HUES64 (cell line): ENCODE data around the gene SHC3.

Experiments used
- H3K27ac ChIP-seq: 2 replicates; pipeline ENCODE4 v1.7.0; 2013; ENCODE audit warnings: low read depth, low read length, inconsistent platforms
- H3K27me3 ChIP-seq: 2 replicates; pipeline ENCODE4 v1.6.1; 2013; ENCODE audit warnings: mild to moderate bottlenecking, low read length; ENCODE audit not compliant: insufficient read depth
- H3K36me3 ChIP-seq: 2 replicates; pipeline ENCODE4 v1.6.1; 2013; ENCODE audit warnings: mild to moderate bottlenecking, low read length; ENCODE audit not compliant: insufficient read depth
- H3K4me1 ChIP-seq: 2 replicates; pipeline ENCODE4 v1.6.1; 2013; ENCODE audit warnings: mild to moderate bottlenecking, low read length, moderate library complexity; ENCODE audit not compliant: insufficient read depth
- H3K4me3 ChIP-seq: 2 replicates; pipeline ENCODE4 v1.5.1; 2013; ENCODE audit warnings: mild to moderate bottlenecking, low read length, moderate library complexity
- H3K9ac ChIP-seq: 2 replicates; pipeline ENCODE4 v1.6.1; 2013; ENCODE audit warnings: mild to moderate bottlenecking, low read depth, low read length
- H3K9me3 ChIP-seq: 2 replicates; pipeline ENCODE4 v1.6.1; 2013; ENCODE audit warnings: low read depth, low read length; ENCODE audit not compliant: insufficient read depth
- WGBS: fragments of 150-250, 120-280 bp; methylation state at CpG from one replicate; pipeline ENCODE4 v1.1.7; 2013; ENCODE audit warnings: missing lambda C conversion rate; 5-methylcytosine and 5-hydroxymethylcytosine counted together

SHC3 gene

DNA sequence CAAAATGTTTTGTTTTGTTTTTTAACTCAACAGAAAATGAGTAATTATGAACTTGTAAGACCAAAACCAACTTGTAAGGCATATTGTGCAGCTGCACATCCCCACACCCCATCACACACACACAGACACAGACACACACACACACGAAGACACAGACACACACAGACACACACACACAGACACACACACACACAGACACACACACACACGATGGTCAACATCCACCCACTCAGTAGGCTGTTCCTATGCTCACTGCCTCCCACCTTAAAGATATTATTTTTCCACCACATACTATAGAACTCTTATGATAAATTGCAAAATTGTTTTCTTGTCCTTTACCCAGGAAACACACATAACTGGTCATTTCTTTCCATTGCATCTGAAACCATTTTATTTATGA is 6.2 kb downstream of the SHC3 start:
- no peak overlapping the region for H3K9ac ChIP-seq
- H3K4me1 ChIP-seq, result peaks cover 18% of the 10 kb centered on the region
- peaks cover 29% of the 10 kb centered on the region for H3K27me3 ChIP-seq
- H3K36me3 ChIP-seq, result no peaks in the 10 kb centered on the region
- H3K9me3 ChIP-seq, result no peaks in the 10 kb centered on the region
- WGBS, result 79% methylated on average over 2 of the region's 2 CpGs
- H3K27ac ChIP-seq, result no peak overlapping the region
- no peak overlapping the region for H3K4me3 ChIP-seq

DNA sequence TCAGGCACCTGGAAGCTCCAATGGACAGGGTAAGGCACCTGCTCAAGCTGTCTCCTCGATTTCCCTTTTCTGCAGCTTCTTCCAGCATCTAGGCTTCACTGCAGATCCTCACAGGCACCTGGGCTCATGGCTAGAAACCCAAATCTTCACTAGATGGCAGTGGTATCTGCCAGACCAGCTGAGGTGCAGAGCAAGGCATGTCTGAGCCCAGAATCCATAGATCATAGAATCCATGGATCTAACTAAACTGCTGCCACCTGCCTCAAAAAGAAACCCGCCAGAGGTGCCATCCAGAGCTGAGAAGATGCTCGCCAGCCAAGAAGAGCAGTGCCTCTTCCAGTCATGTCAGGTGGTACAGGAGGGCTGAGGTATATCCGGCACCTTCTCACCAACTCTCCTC is 6.9 kb downstream of the SHC3 start:
- Histone ChIP-seq H3K9ac (no peak overlapping the region), H3K9me3 (no peaks in the 10 kb centered on the region), H3K36me3 (no peaks in the 10 kb centered on the region), H3K27ac (no peak overlapping the region), H3K4me1 (peaks cover 13% of the 10 kb centered on the region), H3K27me3 (peaks cover 22% of the 10 kb centered on the region), H3K4me3 (no peak overlapping the region)
- 92% methylated on average over 4 of the region's 4 CpGs for whole genome bisulfite sequencing

DNA sequence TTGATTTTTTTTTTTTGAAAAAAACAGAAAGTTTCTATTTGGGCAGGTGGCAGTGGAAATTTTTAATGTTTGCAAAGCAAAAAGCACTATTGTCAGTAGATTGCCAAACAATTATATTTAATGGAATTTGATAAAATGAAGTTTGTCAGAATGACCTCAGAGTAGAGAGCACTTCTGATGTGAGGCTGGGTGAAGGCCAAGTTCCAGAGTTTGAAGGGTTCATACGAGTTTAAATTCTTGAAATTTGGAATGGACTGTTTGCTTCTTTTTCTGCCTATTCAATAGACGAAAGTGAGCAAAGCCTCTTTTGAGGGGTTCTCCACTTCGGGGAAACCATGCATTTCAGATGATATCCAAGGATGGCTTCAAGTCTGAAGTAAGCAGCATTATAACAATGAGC is 7.4 kb downstream of the SHC3 start:
- Histone ChIP-seq H3K27me3 (peaks cover 17% of the 10 kb centered on the region), H3K4me3 (no peak overlapping the region), H3K27ac (no peak overlapping the region), H3K9me3 (no peaks in the 10 kb centered on the region), H3K4me1 (peaks cover 8% of the 10 kb centered on the region), H3K36me3 (no peaks in the 10 kb centered on the region), H3K9ac (no peak overlapping the region)
- WGBS, result 92% methylated on average over 3 of the region's 3 CpGs

GRCh38 chr9:89168901-89169813 is 9.5 kb downstream of the SHC3 start:
- Histone ChIP-seq H3K9me3 (no peaks in the 10 kb centered on the region), H3K9ac (no peak overlapping the region), H3K4me1 (no peaks in the 10 kb centered on the region), H3K36me3 (no peaks in the 10 kb centered on the region), H3K27ac (no peak overlapping the region), H3K4me3 (no peak overlapping the region), H3K27me3 (no peaks in the 10 kb centered on the region)
- 87% methylated on average over 9 of the region's 9 CpGs for WGBS

- Histone ChIP-seq H3K9me3 (no peaks in the 10 kb centered on the region), H3K27ac (no peak overlapping the region), H3K27me3 (no peaks in the 10 kb centered on the region), H3K4me3 (no peak overlapping the region), H3K4me1 (no peaks in the 10 kb centered on the region), H3K9ac (no peak overlapping the region), H3K36me3 (no peaks in the 10 kb centered on the region)
- 90% methylated on average over 5 of the region's 5 CpGs for WGBS
These were observed 10.8 kb downstream of the SHC3 start for GRCh38 chr9:89167788-89168187.

- H3K27ac ChIP-seq, result no peak overlapping the region
- no peaks in the 10 kb centered on the region for H3K4me1 ChIP-seq
- no peaks in the 10 kb centered on the region for H3K9me3 ChIP-seq
- no peaks in the 10 kb centered on the region for H3K27me3 ChIP-seq
- WGBS, result 96% methylated on average over 4 of the region's 4 CpGs
- no peak overlapping the region for H3K4me3 ChIP-seq
- no peak overlapping the region for H3K9ac ChIP-seq
- H3K36me3 ChIP-seq, result no peaks in the 10 kb centered on the region
These were observed 11.8 kb downstream of the SHC3 start for GRCh38 chr9:89166852-89167251.

GRCh38 chr9:89165880-89166279 is 12.7 kb downstream of the SHC3 start:
- Histone ChIP-seq H3K9ac (no peak overlapping the region), H3K9me3 (no peaks in the 10 kb centered on the region), H3K4me3 (no peak overlapping the region), H3K36me3 (no peaks in the 10 kb centered on the region), H3K27me3 (no peaks in the 10 kb centered on the region), H3K4me1 (no peaks in the 10 kb centered on the region), H3K27ac (no peak overlapping the region)
- WGBS, result 94% methylated on average over 6 of the region's 6 CpGs

DNA sequence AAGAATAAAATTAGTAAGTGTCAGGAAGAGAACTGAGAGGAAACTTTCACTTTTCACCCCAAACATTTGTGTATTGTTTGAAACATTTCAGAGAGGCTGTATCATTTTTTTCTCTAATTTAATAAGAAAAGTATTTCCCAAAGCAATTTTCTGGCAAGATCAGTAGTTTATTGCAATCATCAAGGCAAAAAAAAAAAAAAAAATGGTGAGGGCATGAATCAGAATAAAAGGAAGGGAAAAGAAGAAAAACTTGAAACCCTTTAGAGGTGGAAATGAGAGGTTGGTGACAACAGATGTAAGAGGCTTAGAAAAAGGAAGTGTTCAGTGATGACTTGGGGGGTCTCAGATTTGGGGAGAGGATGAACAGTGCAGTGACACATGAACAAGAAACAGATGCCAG is 13.3 kb downstream of the SHC3 start:
- Histone ChIP-seq H3K27ac (no peak overlapping the region), H3K27me3 (no peaks in the 10 kb centered on the region), H3K36me3 (no peaks in the 10 kb centered on the region), H3K4me1 (no peaks in the 10 kb centered on the region), H3K4me3 (no peak overlapping the region), H3K9me3 (no peaks in the 10 kb centered on the region), H3K9ac (no peak overlapping the region)

GRCh38 chr9:89161221-89161620 is 17.4 kb downstream of the SHC3 start:
- no peaks in the 10 kb centered on the region for H3K9me3 ChIP-seq
- 93% methylated on average over 8 of the region's 8 CpGs for WGBS
- no peak overlapping the region for H3K9ac ChIP-seq
- no peak overlapping the region for H3K4me3 ChIP-seq
- H3K27me3 ChIP-seq, result no peaks in the 10 kb centered on the region
- no peaks in the 10 kb centered on the region for H3K36me3 ChIP-seq
- no peak overlapping the region for H3K27ac ChIP-seq
- no peaks in the 10 kb centered on the region for H3K4me1 ChIP-seq

- Histone ChIP-seq H3K27ac (no peak overlapping the region), H3K36me3 (no peaks in the 10 kb centered on the region), H3K9ac (no peak overlapping the region), H3K4me3 (no peak overlapping the region), H3K4me1 (no peaks in the 10 kb centered on the region), H3K9me3 (no peaks in the 10 kb centered on the region), H3K27me3 (no peaks in the 10 kb centered on the region)
- 79% methylated on average over 5 of the region's 5 CpGs for WGBS
These were observed 17.8 kb downstream of the SHC3 start for GRCh38 chr9:89160806-89161205.

DNA sequence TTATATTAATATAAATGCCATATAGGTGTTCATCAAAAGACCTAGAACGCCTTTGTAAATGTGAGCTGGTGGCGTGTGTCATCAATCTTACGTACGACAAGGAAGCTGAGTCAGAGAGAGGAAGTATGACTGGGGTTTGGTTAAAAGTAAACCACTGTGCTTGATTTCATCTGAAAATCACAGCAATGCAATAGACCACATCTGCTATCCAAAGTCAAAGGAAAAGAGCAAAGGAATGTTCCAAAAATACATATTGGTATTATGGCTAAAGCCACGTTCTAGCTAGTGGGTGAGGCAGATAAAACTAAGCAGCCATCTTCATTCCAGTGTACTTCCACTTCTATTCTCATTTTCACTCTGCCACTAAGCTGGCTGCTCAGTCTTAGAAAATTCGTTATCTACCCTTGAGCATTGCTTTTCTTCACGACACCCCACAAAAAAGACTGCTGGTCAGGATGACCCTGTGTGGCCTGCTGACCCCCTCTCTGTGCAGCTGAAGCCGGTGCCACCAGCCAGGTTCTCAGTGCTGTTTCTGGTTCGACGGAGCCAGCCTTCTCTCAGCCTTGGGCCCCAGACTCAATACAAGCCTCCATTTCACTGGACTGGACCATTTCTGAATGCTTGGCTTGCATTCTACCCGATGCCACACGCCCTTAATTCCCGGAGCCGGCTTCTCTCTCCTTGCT is 23.8 kb downstream of the SHC3 start:
- Histone ChIP-seq H3K27ac (no peak overlapping the region), H3K4me3 (no peak overlapping the region), H3K4me1 (no peaks in the 10 kb centered on the region), H3K27me3 (no peaks in the 10 kb centered on the region), H3K9me3 (no peaks in the 10 kb centered on the region), H3K9ac (no peak overlapping the region), H3K36me3 (no peaks in the 10 kb centered on the region)
- WGBS, result 90% methylated on average over 14 of the region's 14 CpGs
